ENCODE results near the gene KRT80.

- peak; percentile 4 to 52 for TF ChIP-seq CTCF (conservative IDR thresholded peaks at IDR 0.05 in 1 of 2, IDR thresholded peaks at IDR 0.05 in 1 of 2; ENCODE audit: extremely low read depth in 1 of 2, insufficient read depth in 1 of 2, low read depth in 1 of 2, low read length in 2 of 2)
- TF ChIP-seq EZH2 (IDR thresholded peaks at IDR 0.05; ENCODE audit: borderline replicate concordance, low read length): no peak
Observed at GRCh38 chr12:52232674-52233461, 41.1 kb upstream of the KRT80 start, which contains the start of gene KRT7.

Data from mammary epithelial cell (primary cell).